ENCODE measurements around the gene SH3TC1.

SH3TC1 gene

DNA sequence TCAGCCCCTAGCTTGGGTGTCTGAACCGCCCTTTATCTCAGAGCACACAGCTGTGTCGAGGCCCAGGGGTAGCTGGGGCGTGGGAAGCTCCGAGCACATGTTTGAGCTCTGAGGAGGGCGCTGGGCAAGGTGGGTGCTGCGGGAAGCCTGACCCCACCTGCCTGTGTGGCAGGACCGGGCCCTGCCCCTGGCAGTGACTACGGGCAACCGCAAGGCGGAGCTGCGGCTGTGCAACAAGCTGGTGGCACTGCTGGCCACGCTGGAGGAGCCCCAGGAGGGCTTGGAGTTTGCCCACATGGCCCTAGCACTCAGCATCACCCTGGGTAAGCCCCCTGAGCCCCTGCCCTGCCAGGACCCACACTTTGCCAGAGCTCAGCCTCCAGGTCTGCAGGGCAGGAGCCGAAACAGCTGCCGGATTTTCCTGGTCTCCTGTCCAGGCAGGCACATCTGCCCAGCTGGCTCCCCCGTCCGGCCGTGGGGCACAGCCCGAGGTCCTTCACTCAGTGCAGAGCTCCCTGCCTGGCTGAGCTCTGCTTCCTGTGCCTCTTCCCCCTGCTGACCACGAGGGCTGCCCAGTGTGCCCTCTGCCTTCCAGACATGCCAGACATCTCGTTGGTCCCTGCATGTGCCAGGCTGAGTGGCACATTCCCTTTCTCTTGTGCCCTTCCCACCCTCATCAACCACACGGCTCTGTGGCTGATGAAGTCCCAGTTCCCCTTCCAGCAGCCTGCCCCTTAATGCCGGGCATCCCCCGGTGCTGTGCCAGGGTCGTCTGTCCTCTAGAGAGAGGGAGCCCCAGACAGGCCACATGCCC lies 37.2 kb downstream of the SH3TC1 start:
- no peak for TF ChIP-seq JUND (IDR thresholded peaks at IDR 0.05; ENCODE audit: low read depth)
- DNase-seq (ENCODE audit: low read depth in 1 of 2, low spot score in 1 of 2), result no peak
- in situ Hi-C loops (cut with HindIII; ENCODE audit: low pct_unique_long_range_greater_than_20kb, low sequenced_read_pairs), result no loop called here

DNA sequence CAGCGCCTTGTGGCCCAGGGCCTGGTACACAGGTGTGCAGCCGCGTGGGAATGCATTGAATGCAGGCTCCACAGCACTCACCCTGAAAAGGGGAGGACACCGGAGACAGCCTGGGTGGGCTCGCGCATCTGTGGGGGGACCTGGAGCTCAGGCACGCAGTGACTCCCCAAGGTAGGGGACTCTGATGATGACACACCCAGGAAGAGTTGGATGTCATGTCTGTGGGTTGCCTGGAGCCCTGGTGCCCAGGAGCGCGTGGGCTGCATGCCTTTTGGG lies 37.8 kb downstream of the SH3TC1 start:
- TF ChIP-seq JUND (IDR thresholded peaks at IDR 0.05; ENCODE audit: low read depth), result no peak
- no peak for DNase-seq (ENCODE audit: low read depth in 1 of 2, low spot score in 1 of 2)
- in situ Hi-C loops (cut with HindIII; ENCODE audit: low pct_unique_long_range_greater_than_20kb, low sequenced_read_pairs), result no loop called here

DNA sequence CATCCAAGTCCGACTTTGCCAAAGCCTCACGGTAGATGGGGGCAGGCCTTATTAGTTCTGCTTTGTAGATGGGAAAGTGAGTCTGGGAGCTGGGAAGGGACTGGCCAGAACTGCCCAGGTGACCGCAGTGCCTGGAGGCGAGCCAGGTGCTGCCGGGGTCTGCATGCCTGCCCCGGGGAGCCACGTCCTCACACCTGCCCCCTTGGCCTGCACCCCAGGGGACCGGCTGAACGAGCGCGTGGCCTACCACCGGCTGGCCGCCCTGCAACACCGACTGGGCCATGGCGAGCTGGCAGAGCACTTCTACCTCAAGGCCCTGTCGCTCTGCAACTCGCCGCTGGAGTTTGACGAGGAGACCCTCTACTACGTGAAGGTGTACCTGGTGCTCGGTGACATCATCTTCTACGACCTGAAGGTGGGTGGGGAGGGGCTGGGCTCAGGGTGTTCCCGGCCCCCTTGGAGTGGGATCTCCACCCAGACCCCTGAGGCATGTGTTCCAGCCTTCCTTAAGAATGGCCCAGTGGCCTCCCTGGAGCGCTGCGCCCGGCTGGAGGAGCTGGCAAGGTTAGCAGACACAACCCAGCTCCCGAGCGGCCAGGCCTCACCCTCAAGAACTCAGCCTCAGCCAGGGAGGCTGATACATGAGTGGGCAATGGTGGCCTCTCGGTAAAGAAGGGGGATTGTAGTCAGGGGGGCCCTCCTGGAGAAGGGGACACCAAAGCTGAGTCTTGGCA lies 38.3 kb downstream of the SH3TC1 start:
- in situ Hi-C loops (cut with HindIII; ENCODE audit: low pct_unique_long_range_greater_than_20kb, low sequenced_read_pairs), result no loop called here
- DNase-seq (ENCODE audit: low read depth in 1 of 2, low spot score in 1 of 2), result no peak
- no peak for TF ChIP-seq JUND (IDR thresholded peaks at IDR 0.05; ENCODE audit: low read depth)

DNA sequence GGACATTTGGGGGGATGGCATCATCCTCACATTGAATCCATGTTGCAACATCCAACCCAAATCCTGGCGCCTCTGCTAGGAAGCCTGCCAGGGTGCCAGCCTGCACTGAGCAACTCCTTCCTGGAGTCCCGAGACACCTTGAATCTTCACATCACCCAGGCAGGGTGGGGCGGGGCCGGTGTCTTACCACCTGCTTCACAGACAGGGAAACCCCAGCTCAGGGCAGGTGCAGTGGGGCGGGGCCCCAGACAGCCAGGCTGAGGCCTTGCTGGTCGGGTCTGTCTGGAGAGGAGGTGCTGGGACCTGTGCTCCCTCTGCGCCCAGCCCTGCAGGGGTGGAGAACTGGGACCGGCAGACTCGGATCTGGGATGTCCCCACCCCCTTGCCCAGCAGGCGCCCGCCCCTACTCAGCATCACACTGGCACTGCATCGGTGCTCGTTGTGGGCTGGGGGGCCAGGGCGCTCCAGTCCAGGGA lies 39.0 kb downstream of the SH3TC1 start:
- in situ Hi-C loops (cut with HindIII; ENCODE audit: low pct_unique_long_range_greater_than_20kb, low sequenced_read_pairs), result no loop called here

GRCh38 chr4:8238515-8239053 lies 39.5 kb downstream of the SH3TC1 start:
- DNase-seq (ENCODE audit: low read depth in 1 of 2, low spot score in 1 of 2), result peak in 1 of 2 experiments; percentile 35
- in situ Hi-C loops (cut with HindIII; ENCODE audit: low pct_unique_long_range_greater_than_20kb, low sequenced_read_pairs), result no loop called here

More for the DNA sequence above, 39.0 kb downstream of the SH3TC1 start:
- TF ChIP-seq JUND (IDR thresholded peaks at IDR 0.05; ENCODE audit: low read depth), result no peak
- DNase-seq (ENCODE audit: low read depth in 1 of 2, low spot score in 1 of 2), result peak in 1 of 2 experiments; percentile 7

GRCh38 chr4:8239226-8239625 lies 40.1 kb downstream of the SH3TC1 start:
- DNase-seq (ENCODE audit: low read depth in 1 of 2, low spot score in 1 of 2), result no peak
- in situ Hi-C loops (cut with HindIII; ENCODE audit: low pct_unique_long_range_greater_than_20kb, low sequenced_read_pairs), result no loop called here
- TF ChIP-seq JUND (IDR thresholded peaks at IDR 0.05; ENCODE audit: low read depth), result no peak

More at GRCh38 chr4:8238515-8239053, 39.5 kb downstream of the SH3TC1 start:
- no peak for TF ChIP-seq JUND (IDR thresholded peaks at IDR 0.05; ENCODE audit: low read depth)

GRCh38 chr4:8239661-8240060 lies 40.6 kb downstream of the SH3TC1 start:
- in situ Hi-C loops (cut with HindIII; ENCODE audit: low pct_unique_long_range_greater_than_20kb, low sequenced_read_pairs), result no loop called here
- no peak for TF ChIP-seq JUND (IDR thresholded peaks at IDR 0.05; ENCODE audit: low read depth)
- no peak for DNase-seq (ENCODE audit: low read depth in 1 of 2, low spot score in 1 of 2)

GRCh38 chr4:8240211-8241041 lies 41.3 kb downstream of the SH3TC1 start:
- in situ Hi-C loops (cut with HindIII; ENCODE audit: low pct_unique_long_range_greater_than_20kb, low sequenced_read_pairs), result no loop called here
- DNase-seq (ENCODE audit: low read depth in 1 of 2, low spot score in 1 of 2), result no peak
- TF ChIP-seq JUND (IDR thresholded peaks at IDR 0.05; ENCODE audit: low read depth), result no peak

GRCh38 chr4:8241211-8241779 lies 42.2 kb downstream of the SH3TC1 start:
- TF ChIP-seq JUND (IDR thresholded peaks at IDR 0.05; ENCODE audit: low read depth), result no peak
- DNase-seq (ENCODE audit: low read depth in 1 of 2, low spot score in 1 of 2), result no peak
- in situ Hi-C loops (cut with HindIII; ENCODE audit: low pct_unique_long_range_greater_than_20kb, low sequenced_read_pairs), result no loop called here

DNA sequence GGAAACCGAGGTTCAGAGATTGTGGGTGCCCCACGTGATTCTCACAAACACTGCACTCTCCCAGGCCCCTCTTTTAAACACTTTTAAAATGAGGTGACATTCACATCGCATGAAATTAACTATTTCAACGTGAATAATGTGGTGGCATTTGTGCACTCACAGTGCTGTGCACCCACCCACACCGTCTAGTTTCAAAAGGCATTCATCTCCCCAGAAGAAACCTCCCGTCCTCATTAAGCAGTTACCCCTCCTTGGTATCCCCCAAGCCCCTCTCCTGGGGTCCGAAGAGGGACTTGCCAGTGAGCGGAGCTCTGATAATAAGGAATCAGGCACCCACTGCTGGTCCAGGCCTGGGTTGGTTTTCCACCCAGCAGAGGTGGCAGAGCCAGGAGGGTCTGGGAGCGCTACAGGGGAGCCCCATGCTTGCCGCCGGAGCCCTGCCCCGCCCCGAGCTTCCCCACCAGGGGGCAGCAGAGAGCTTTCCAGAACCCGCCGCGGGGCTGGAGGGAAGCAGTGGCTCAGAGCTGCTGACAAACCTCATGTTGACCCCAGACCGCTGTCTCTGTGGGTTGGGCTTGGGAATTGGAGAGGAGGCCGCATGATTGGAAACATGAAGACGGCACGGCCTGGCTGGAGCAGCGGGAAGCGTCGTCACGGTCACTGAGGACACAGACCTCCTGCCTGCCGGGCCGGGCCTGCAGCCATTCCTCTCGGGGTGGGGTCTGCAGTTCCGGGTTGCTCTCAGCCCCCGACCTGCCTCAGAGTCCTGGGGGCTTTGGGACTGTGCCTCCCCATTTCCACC lies 43.0 kb downstream of the SH3TC1 start:
- TF ChIP-seq JUND (IDR thresholded peaks at IDR 0.05; ENCODE audit: low read depth), result no peak
- in situ Hi-C loops (cut with HindIII; ENCODE audit: low pct_unique_long_range_greater_than_20kb, low sequenced_read_pairs), result no loop called here
- peak; percentile 67 to 86 for DNase-seq (ENCODE audit: low read depth in 1 of 2, low spot score in 1 of 2)

DNA sequence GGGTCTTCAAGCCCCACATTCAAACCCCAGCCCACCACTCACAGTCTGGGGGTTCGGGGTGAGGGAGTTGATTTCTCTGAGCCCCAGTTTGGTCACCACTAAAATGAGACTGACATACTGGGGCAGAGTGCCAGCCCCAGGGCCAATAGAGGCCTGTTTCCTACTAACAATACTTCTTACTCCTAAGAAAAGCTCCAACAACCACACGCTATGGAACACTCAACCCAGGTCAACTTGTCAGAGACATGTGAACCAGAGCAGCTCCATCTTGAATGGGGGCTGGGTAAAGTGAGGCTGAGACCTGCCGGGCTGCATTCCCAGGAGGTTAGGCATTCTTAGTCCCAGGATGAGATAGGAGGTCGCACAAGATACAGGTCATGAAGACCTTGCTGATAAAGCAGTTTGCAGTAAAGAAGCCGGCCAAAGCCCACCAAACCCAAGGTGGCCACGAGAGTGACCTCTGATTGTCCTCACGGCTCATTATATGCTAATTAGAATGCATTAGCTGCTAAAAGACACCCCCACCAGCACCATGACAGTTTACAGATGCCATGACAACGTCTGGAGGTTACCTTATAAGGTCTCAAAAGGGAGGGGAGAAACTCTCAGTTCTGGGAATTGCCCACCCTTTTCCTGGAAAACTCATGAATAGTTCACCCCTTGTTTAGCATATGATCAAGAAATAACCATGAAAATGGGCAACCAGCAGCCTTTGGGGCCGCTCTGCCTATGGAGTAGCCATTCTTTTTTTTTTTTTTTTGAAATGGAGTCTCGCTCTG lies 43.9 kb downstream of the SH3TC1 start:
- no peak for DNase-seq (ENCODE audit: low read depth in 1 of 2, low spot score in 1 of 2)
- in situ Hi-C loops (cut with HindIII; ENCODE audit: low pct_unique_long_range_greater_than_20kb, low sequenced_read_pairs), result no loop called here
- no peak for TF ChIP-seq JUND (IDR thresholded peaks at IDR 0.05; ENCODE audit: low read depth)

Measured in T47D (cell line).